Stimulated activated CD8-positive, alpha-beta memory T cell treated with anti-CD3 and anti-CD28 coated beads, Interleukin-2, amount 100 ng/mL, for 1 hour (primary cell): Measurements from ENCODE around the gene RAB40B.
"Not testable (repeated sequence)": the region's sequence is repeated elsewhere in the genome, so short reads cannot be mapped to it uniquely, and the experiment has no call there.

Experiments used
- DNase-seq, 2 donors: peaks; one replicate each; pipeline ENCODE4 v3.0.0-alpha.2; 2020; ENCODE audit warnings: low read depth in 2 of 2

Gene RAB40B

DNA sequence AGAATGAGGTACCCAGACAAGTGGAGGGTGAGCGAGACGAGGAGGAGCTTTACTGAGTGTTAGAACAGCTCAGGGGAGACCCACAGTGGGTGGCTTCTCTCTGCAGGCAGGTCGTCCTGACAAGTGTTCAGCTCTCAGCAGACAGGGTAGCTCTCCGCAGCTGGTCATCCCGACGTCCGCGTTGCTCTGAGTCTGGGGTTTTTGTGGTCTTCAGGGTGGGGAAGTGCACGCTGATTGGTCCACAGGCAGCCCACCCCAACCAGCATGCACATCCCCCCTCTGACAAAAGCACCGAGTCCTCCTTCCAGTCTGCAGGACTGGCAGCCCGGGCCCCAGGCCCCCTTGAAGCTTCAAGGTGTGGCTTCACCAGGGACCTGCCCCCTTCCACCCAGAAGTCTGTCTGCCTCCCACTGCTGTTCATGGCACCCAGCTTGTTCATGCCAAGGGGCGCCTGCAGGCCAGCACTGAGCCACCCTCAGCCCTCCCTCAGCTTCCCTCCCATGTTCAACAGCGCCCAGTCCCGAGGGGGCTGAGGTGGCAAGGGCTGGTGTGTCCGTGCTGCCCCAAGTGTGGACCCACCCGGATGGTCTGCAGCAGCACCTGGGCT lies 30.4 kb downstream of the RAB40B start:
- DNase-seq: no peak

DNA sequence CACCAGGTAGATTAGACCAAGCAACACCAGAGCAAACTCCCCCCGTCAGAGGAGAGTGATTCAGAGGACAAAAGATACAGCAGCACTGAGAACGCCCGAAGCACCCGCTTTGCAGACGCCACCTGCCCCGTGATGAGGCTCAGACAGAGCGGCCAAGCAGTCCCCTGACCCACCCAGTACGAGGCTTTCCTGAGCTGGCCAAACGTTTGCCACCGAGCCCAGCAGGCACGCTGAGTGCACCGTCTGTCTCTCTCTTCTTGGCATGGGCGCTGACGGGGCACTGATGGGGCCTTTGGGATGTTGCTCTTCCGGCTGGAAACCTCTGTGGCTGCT lies 30.9 kb downstream of the RAB40B start:
- no peak for DNase-seq

DNA sequence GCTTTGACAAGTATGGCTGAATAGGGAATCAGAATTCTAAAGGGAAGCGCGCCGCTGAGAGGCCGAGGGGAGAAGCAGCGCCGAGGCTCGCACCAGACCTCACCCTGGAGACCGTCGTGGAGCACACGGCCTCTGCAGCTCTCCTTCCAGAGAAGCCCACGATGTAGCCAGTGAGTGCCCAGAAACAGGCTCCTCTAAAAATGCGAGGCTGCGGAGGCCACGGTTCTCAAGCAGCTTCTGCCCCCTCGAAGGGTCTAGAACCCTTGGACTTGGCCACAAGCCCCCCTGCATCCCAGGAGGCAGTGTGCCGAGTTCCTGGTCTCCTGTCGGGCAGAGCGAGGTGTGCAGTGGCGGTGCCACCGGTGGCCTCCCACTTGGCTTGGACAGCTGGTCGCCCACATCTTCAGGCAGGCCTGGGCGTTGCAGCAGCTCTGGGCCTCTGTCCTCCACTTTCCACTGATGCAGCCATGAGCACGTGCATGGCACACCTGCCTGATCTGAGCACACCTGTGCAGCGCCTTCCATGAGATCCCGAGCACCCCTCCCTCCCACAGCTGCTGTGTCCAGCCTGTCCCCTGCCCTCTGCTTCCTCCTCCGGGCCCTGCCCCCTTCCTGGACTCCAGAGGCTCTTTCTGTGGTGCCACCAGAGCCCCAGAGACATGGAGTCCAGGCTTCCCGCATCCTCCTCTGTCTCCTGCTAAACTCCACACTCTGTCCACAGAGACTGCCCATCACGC lies 31.4 kb downstream of the RAB40B start:
- DNase-seq: no peak

- no peak for DNase-seq
These were observed 32.6 kb downstream of the RAB40B start for GRCh38 chr17:82665891-82666290.

DNA sequence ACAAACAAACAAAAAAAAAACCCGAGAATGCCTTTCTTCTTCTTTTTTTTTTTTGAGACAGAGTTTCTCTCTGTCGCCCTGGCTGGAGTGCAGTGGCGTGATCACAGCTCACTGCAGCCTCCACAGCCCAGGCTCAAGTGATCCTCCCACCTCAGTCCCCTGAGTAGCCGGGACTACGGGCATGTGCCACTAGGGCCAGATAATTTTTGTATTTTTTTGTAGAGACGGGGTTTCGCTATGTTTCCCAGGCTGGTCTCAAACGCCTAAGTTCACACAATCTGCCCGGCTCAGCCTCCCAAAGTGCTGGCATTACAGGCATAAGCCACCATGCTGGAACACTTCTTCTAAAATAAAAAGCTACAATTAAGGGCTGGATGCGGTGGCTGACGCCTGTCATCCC lies 33.3 kb downstream of the RAB40B start:
- no peak for DNase-seq

GRCh38 chr17:82664701-82665182 lies 33.8 kb downstream of the RAB40B start:
- DNase-seq: no peak

- DNase-seq: no peak
These were observed 34.3 kb downstream of the RAB40B start for GRCh38 chr17:82664276-82664575.

DNA sequence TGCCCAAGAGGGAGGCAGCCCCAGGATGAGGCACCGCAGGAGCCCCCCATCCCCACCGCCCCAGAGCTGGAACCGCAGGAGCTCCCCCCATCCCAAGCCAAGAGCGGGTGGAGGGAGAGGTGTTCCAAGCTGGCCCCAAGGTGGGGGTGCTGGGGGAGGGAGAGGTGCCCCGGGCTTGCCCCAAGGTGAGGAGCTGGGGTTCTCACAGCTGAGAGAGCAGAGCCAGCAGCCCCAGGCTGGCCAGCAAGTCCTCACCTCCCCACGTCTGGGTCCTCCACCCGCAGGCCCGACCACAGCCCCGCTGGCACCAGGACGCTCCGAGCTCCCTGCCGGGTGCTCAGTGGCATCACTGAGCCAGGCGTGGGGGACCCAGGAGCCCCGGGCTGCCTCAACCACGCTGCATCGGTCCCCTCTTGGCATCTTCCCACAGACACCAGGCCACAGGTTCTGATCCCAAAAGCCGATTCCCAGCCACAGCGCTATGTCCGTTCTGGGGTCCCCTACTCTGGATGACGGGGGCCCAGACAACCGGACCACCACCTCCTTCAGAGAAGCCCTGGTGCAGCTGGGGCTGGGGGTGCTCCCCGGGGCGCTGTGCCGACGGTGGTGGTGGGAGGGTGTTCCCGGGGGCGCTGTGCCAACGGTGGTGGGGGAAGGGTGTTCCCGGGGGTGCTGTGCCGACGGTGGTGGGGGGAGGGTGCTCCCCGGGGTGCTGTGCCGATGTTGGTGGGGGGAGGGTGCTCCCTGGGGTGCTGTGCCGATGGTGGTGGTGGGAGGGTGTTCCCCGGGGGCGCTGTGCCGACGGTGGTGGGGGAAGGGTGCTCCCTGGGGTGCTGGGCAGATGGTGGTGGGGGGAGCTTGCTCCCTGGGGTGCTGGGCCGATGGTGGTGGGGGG lies 34.9 kb downstream of the RAB40B start:
- no peak for DNase-seq

GRCh38 chr17:82662711-82663261 lies 35.7 kb downstream of the RAB40B start:
- DNase-seq: no peak

- DNase-seq: no peak
These were observed 36.5 kb downstream of the RAB40B start for GRCh38 chr17:82661717-82662683.

DNA sequence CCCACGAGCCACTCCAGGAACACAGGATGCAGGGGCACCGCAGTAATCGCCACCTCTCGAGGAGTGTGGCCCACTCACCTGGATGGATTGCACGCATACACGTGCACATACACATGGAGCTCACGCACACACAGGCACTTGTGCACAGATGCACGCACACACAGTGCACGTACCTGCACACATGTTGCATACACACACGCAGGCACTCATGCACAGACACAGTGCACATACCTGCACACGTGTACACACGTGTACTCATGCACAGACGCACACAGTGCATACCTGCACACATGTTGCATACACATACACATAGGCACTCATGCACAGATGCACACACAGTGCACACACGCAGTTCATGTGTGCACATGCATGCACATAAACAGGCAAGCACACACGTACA lies 38.6 kb downstream of the RAB40B start:
- no peak for DNase-seq

DNA sequence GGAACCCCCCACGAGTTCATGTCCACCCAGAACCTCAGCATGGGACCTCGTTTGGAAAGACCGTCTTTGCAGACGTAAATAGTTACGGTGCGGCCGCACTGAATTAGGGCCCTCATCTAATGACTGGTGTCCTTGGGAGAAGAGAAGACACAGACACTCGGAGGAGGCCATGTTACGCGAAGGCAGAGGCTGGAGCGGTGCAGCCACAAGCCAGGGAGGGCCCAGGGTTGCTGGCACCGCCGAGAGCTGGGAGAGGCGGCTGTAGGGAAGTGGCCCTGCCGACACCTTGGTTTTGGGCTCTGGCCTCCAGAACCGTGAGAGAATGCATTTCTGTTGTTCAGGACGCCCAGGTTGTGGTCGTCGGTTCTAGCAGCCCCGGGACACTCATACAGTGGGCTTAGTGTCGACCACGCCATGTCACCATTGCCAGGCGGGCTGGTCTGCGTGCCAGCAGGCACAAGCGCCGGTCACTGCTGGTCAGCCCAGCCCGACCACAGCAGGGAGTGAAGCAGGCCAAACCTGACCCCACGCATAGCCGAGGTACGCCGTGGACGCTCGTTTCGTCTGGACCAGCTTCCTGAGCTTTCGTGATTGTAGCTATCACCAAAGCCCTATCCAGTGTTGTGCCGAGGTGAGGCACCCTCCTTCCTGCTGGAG lies 39.6 kb downstream of the RAB40B start:
- DNase-seq: no peak

DNA sequence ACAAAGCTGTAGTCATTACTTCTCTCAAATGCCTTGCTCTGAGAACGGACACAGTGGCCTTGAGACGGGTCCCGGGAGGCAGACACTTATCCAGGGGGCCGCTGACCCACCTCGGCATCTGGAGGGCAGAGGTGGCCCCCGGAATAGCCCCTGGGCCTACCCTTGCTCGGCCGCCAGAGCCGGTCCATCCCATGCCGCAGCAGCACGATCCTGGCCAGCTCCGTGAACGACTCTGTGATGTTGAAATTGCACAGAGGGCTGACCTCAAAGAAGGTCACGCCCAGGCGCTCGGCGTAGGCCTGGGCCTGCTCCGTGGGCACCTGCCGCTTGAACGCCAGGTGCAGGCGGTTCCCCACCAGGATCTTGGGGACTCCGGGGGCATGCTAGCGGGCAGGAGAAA lies 40.2 kb downstream of the RAB40B start:
- no peak for DNase-seq

- no peak for DNase-seq
These were observed 40.6 kb downstream of the RAB40B start for GRCh38 chr17:82657926-82658325.

DNA sequence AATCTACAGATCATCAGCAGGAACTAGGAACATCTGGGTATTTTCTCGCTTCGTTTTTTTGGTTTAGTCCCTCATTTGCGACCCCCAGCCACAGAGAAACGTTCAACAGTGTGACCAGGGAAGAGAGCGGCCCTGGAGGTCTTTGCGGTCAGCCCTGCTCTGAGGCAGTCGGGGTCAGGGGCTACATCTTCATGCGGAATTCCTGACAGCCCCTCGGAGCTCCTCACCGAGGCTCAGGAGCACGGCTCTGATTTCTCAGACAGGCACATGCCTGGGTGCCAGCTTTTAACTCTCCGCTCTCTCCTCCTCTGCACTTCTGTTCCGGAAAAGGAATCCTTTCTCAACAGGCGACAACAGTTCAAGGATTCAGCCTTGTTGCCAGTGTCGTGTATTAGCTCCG lies 42.2 kb downstream of the RAB40B start:
- no peak for DNase-seq

DNA sequence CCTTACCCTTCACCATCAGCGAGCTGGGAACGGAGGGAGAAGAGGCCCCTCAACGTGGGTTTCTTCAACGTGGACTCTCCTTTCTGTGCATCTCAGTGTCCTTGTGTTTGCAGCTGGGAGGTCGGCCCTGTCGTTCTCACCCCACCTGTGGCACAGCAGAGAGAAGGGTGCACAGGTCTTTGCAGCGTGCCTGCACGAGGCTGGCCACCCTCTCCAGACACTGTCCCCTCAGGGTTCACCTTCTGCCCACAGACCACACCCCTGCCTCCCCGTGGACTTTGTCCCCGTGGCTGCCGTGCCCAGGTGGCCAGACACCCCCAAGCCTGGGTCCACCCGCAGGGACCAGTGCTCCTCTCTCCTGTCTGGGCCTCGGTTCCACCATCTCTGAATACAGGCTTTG lies 43.0 kb downstream of the RAB40B start:
- no peak for DNase-seq

DNA sequence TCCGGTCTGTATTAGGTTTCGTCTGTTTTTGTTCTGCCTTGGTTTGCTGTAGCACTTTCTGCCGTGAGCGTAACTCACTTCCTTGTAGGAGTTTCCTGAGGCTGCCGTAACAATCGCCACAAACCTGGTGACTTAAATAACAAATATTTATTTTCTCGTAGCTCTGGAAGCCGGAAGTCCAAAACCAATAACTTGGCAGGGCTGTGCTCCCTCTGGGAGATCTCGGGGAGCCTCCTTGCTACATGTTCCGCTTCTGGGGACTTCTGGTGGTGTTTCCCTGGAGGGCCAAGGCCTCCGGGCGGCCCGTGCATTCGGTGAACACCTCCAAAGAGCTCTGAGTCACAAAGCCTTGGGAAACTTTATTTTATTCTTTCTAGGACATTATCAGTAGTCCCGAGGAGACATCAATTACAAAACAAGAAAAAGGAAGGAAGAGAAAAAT lies 43.4 kb downstream of the RAB40B start:
- DNase-seq: no peak

- not testable (repeated sequence) for DNase-seq
These were observed 43.9 kb downstream of the RAB40B start for GRCh38 chr17:82654611-82655010.

DNA sequence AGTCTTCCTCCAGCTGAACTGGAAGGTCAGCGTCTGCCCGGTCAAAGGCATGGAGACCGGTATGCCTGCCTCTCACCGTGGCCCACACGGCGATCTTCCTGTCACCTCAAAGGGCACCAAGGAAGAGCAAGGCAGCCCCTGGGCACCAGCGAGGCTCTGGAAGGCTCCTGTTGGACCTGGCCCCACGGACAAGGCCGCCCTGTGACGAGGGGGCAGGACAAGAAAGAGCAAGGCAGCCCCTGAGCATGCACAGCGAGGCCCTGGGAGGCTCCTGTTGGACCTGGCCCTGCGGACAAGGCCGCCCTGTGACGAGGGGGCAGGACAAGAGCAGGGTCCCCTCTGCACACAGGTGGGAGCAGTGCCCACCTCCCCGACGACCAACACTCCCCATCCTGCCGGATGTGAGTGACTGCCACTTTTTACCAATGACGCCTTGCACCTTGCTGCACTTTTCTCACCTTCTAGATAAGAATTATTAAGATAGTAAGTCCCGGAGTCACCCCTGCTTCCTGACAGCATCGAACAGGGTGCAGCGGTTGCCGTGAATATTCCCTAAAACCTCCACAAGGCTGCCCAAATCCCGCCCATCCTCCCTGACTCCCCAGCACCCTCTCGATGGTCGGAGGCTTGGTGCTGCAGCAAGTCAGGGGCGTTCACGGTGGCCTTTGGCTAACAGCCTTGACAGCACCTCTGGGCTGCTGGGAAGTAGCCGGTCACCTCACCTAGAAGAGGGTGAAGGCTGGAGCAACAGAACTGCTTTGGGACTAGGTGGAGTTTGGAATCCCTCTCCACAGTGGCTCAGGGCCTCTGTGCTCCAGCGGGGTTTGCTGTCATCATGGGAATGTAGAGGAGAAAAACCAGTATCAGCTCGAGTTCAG lies 44.6 kb downstream of the RAB40B start:
- DNase-seq: no peak

- no peak for DNase-seq
These were observed 47.8 kb downstream of the RAB40B start for GRCh38 chr17:82650723-82651122.
